ENCODE data around the gene ST6GALNAC4.

- no peak for TF ChIP-seq CTCF (IDR thresholded peaks at IDR 0.05; ENCODE audit: low read depth, low read length)
- no peak for TF ChIP-seq POLR2A (IDR thresholded peaks at IDR 0.05; ENCODE audit: extremely low read depth, insufficient read length)
- no peak for TF ChIP-seq MYC (IDR thresholded peaks at IDR 0.05; ENCODE audit: low read depth, low read length)
Observed at GRCh38 chr9:127965953-127966352, 49.1 kb upstream of the ST6GALNAC4 start.

Data from NB4 (cell line).